Neuronal stem cell (in vitro differentiated cells): Measurements from ENCODE around the gene RNPC3.
"Not testable (repeated sequence)": the region's sequence is repeated elsewhere in the genome, so short reads cannot be mapped to it uniquely, and the experiment has no call there.

ENCODE experiments used
- DNase-seq: peaks from one replicate; pipeline ENCODE4 v3.0.0-alpha.2; 2013; ENCODE audit warnings: low spot score
- H2AFZ ChIP-seq: one replicate; pipeline ENCODE4 v1.6.1; 2013; ENCODE audit warnings: mild to moderate bottlenecking, low read length, inconsistent platforms
- H2AK5ac ChIP-seq: 2 replicates; pipeline ENCODE4 v1.6.1; 2013; ENCODE audit warnings: low read depth, mild to moderate bottlenecking, inconsistent platforms, low read length, moderate library complexity, mixed read lengths
- H2BK120ac ChIP-seq: 2 replicates; pipeline ENCODE4 v1.6.1; 2013; ENCODE audit warnings: low read depth, mild to moderate bottlenecking, inconsistent platforms, low read length, moderate library complexity, mixed read lengths
- H2BK12ac ChIP-seq: one replicate; pipeline ENCODE4 v1.6.1; 2013; ENCODE audit warnings: low read length, inconsistent platforms
- H2BK15ac ChIP-seq: 2 replicates; pipeline ENCODE4 v1.6.1; 2013; ENCODE audit warnings: mild to moderate bottlenecking, low read length, inconsistent platforms, mixed read lengths
- H2BK5ac ChIP-seq: one replicate; pipeline ENCODE4 v1.6.1; 2013; ENCODE audit warnings: inconsistent platforms, mild to moderate bottlenecking, low read length, moderate library complexity
- H3K14ac ChIP-seq: one replicate; pipeline ENCODE4 v1.6.1; 2013; ENCODE audit warnings: low read length, inconsistent platforms
- H3K18ac ChIP-seq: 2 replicates; pipeline ENCODE4 v1.6.1; 2013; ENCODE audit warnings: low read length, inconsistent platforms
- H3K23ac ChIP-seq: 2 replicates; pipeline ENCODE4 v1.6.1; 2013; ENCODE audit warnings: low read depth, mild to moderate bottlenecking, mixed read lengths, low read length, inconsistent platforms; ENCODE audit not compliant: poor library complexity
- H3K27ac ChIP-seq: replicated peaks from 3 replicates; pipeline ENCODE4 v1.5.1; 2013; ENCODE audit warnings: low read length, inconsistent platforms
- H3K27me3 ChIP-seq, 3 experiments: 2 replicates each; pipeline ENCODE4 v1.6.1; 2013; ENCODE audit warnings: low read length in 3 of 3, mild to moderate bottlenecking in 2 of 3, inconsistent platforms in 1 of 3, low read depth in 1 of 3, mixed read lengths in 1 of 3, moderate library complexity in 1 of 3; ENCODE audit not compliant: control insufficient read depth in 3 of 3, insufficient read depth in 3 of 3
- H3K36me3 ChIP-seq, 2 donors: replicated peaks in 1 of 2; 2 replicates each; pipeline ENCODE4 v1.6.1; 2013; ENCODE audit warnings: low read length in 2 of 2; ENCODE audit not compliant: control insufficient read depth in 2 of 2, insufficient read depth in 2 of 2
- H3K4ac ChIP-seq: 2 replicates; pipeline ENCODE4 v1.6.1; 2013; ENCODE audit warnings: inconsistent platforms, mild to moderate bottlenecking, low read length, moderate library complexity
- H3K4me1 ChIP-seq, 2 donors: 1 replicate in 1 of 2; 2 replicates in 1 of 2; pipeline ENCODE4 v1.6.1; 2013; ENCODE audit warnings: low read length in 2 of 2, low read depth in 1 of 2; ENCODE audit not compliant: control insufficient read depth in 2 of 2, insufficient read depth in 1 of 2
- H3K4me2 ChIP-seq: one replicate; pipeline ENCODE4 v1.6.1; 2013; ENCODE audit warnings: mild to moderate bottlenecking, low read length, inconsistent platforms; ENCODE audit not compliant: insufficient read depth, poor library complexity, severe bottlenecking
- H3K4me3 ChIP-seq, 2 donors: 2 replicates each; pipeline ENCODE4 v1.5.1; 2013; ENCODE audit warnings: low read length in 2 of 2, mild to moderate bottlenecking in 2 of 2, inconsistent platforms in 1 of 2, moderate library complexity in 1 of 2
- H3K79me1 ChIP-seq: one replicate; pipeline ENCODE4 v1.6.1; 2013; ENCODE audit warnings: low read depth, mild to moderate bottlenecking, inconsistent platforms, low read length, moderate library complexity
- H3K9ac ChIP-seq: one replicate; pipeline ENCODE4 v1.6.1; 2013; ENCODE audit warnings: mild to moderate bottlenecking, low read depth, low read length, inconsistent platforms; ENCODE audit not compliant: poor library complexity
- H3K9me3 ChIP-seq, 2 donors: replicated peaks in 1 of 2; 2 replicates each; pipeline versions ENCODE3 to v1.6.1; 2013; ENCODE audit warnings: low read length in 2 of 2, mild to moderate bottlenecking in 2 of 2, inconsistent platforms in 1 of 2, low read depth in 1 of 2, mixed read lengths in 1 of 2, moderate library complexity in 1 of 2; ENCODE audit not compliant: control insufficient read depth in 2 of 2, insufficient read depth in 1 of 2
- H4K8ac ChIP-seq: one replicate; pipeline ENCODE4 v1.6.1; 2013; ENCODE audit warnings: low read depth, mild to moderate bottlenecking, inconsistent platforms, low read length, moderate library complexity
- H4K91ac ChIP-seq: one replicate; pipeline ENCODE4 v1.6.1; 2013; ENCODE audit warnings: low read length, low read depth, mild to moderate bottlenecking, inconsistent platforms; ENCODE audit not compliant: poor library complexity
- WGBS, 2 donors: extraction: QIAGEN DNeasy Blood & Tissue Kit; methylation state at CpG; one replicate each; pipeline ENCODE4 v1.1.7; 2013; ENCODE audit warnings: missing lambda C conversion rate in 2 of 2, mixed read lengths in 1 of 2; ENCODE audit not compliant: insufficient read length in 2 of 2, insufficient replicate concordance in 1 of 2; ENCODE audit errors: extremely low coverage in 2 of 2; 5-methylcytosine and 5-hydroxymethylcytosine counted together

The RNPC3 gene

DNA sequence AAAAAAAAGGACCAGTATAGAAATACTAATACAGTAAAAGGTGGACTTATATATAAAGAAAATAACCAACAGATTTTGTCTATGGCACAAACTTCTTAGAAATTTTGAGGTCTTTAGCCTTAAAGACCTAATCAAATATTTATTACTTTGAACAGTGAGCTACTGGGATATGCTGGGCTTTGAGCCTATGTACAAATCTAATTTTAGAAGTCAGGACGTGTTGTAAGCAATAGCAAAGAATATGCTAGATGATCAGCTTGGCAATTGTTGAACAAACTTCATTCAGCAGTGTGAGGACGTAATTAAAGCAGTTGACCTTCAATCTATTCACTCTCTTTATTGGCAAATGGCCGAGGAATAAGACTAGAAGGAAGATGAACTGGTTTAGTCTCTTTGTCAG lies 77.2 kb downstream of the RNPC3 start:
- not testable (repeated sequence) for H2AK5ac ChIP-seq, H3K79me1 ChIP-seq, H3K9me3 ChIP-seq, H2BK12ac ChIP-seq, H3K4me3 ChIP-seq, H3K4me2 ChIP-seq, H4K8ac ChIP-seq, H3K27ac ChIP-seq, H3K23ac ChIP-seq, H3K9ac ChIP-seq, DNase-seq, H4K91ac ChIP-seq, H3K4me1 ChIP-seq, H2AFZ ChIP-seq, H3K18ac ChIP-seq, H3K4ac ChIP-seq, H3K14ac ChIP-seq, H2BK15ac ChIP-seq, H2BK5ac ChIP-seq, H3K36me3 ChIP-seq, H2BK120ac ChIP-seq, H3K27me3 ChIP-seq
- no CpG with 5 or more reads among the region's 3 CpGs for whole genome bisulfite sequencing, 2 donors
